ENCODE measurements around the gene CD82. TPM values are rescaled to one million over a fixed set of nuclear protein-coding genes. Genes with fewer than 3 reads are reported as not detected.

Gene CD82
- total RNA-seq, 1 donor = 22.0 TPM

DNA sequence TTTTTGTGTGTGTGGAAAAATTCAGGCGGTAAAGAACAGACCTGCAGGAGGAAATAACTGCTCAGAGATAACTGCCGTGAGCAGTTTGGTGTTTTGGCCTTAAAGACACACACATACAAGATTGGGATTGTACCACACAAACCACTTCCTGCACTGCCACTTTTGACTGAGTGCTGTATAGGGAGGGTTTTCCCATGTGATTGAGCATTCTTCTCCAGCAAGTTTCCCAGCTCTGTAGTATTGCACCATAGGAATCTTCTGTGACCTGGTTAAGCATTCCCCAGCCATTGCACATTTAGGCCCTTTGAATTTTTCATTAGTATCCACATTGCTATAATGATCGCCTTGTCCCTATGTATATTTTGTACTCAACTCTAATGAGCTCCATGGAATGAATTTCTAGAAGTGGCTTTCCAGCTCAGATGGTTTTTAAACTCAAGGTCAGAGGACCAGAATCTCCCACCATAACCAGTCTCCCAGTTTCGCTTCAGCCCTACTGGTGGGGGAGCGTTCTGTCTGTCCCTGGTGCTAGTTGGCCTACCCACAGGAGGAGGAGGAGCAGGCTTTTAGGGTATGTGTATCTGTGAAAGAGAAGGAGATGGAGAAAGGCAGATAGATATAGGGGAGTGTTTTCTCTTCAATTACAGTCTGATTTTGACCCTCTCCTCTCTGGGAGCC is 9.3 kb downstream of the CD82 start:
- Histone ChIP-seq H3K4me3 (ENCODE audit: low read length) (no peak overlapping the region), H3K4me1 (ENCODE audit: insufficient read depth, low read length) (peaks cover 91% of the 10 kb centered on the region), H3K9me3 (ENCODE audit: low read depth, low read length) (no peaks in the 10 kb centered on the region), H3K27me3 (ENCODE audit: insufficient read depth, low read length) (no peaks in the 10 kb centered on the region)

DNA sequence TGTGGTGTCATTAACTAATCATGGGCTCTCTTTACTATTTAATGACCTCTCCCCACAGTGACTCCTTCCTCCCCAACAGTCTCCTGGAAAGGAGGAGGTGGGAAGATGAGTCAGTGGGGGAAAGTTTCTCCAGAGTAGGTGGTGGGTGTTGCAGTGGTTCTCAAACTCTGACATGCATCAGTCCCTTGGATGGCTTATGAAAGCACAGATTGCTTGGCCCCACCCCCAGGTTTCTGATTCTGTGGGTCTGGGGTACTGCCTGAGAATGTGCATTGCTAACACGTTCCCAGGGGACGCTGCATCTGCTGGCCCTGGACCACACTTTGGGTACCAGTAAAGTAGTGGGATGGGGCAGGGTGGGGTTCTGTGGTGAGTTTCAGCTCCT is 9.8 kb downstream of the CD82 start:
- no peaks in the 10 kb centered on the region for H3K27me3 ChIP-seq (ENCODE audit: insufficient read depth, low read length)
- no peak overlapping the region for H3K4me3 ChIP-seq (ENCODE audit: low read length)
- no peaks in the 10 kb centered on the region for H3K9me3 ChIP-seq (ENCODE audit: low read depth, low read length)
- peaks cover 85% of the 10 kb centered on the region for H3K4me1 ChIP-seq (ENCODE audit: insufficient read depth, low read length)

GRCh38 chr11:44575962-44576361 is 10.5 kb downstream of the CD82 start:
- H3K4me1 ChIP-seq (ENCODE audit: insufficient read depth, low read length) = peaks cover 79% of the 10 kb centered on the region
- H3K4me3 ChIP-seq (ENCODE audit: low read length) = no peak overlapping the region

DNA sequence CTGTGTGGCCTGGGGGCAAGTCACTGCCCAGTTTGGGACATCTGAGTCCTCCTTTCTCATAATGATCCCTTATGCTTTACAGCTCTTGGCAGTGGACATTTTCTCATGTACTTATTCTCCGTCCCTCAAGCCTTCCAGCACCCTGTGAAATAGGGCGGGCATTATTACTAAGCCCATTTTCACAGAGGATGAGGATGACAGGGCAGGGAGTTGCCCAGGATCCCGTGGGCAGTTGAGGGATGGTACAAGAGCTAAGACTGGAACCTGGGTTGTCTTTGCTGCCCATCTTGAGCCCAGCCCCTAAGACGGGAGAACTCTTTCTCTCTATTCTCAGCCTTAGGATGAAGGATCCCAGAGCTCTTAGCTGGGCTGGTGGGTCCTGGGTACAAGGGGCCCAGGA is 11.2 kb downstream of the CD82 start:
- H3K9me3 ChIP-seq (ENCODE audit: low read depth, low read length) = no peaks in the 10 kb centered on the region
- no peaks in the 10 kb centered on the region for H3K27me3 ChIP-seq (ENCODE audit: insufficient read depth, low read length)
- H3K4me1 ChIP-seq (ENCODE audit: insufficient read depth, low read length) = peaks cover 72% of the 10 kb centered on the region
- no peak overlapping the region for H3K4me3 ChIP-seq (ENCODE audit: low read length)

More at GRCh38 chr11:44575962-44576361, 10.5 kb downstream of the CD82 start:
- no peaks in the 10 kb centered on the region for H3K9me3 ChIP-seq (ENCODE audit: low read depth, low read length)
- no peaks in the 10 kb centered on the region for H3K27me3 ChIP-seq (ENCODE audit: insufficient read depth, low read length)

GRCh38 chr11:44577231-44577830 is 11.9 kb downstream of the CD82 start:
- Histone ChIP-seq H3K4me3 (ENCODE audit: low read length) (no peak overlapping the region), H3K27me3 (ENCODE audit: insufficient read depth, low read length) (no peaks in the 10 kb centered on the region), H3K4me1 (ENCODE audit: insufficient read depth, low read length) (peaks cover 66% of the 10 kb centered on the region), H3K9me3 (ENCODE audit: low read depth, low read length) (no peaks in the 10 kb centered on the region)

DNA sequence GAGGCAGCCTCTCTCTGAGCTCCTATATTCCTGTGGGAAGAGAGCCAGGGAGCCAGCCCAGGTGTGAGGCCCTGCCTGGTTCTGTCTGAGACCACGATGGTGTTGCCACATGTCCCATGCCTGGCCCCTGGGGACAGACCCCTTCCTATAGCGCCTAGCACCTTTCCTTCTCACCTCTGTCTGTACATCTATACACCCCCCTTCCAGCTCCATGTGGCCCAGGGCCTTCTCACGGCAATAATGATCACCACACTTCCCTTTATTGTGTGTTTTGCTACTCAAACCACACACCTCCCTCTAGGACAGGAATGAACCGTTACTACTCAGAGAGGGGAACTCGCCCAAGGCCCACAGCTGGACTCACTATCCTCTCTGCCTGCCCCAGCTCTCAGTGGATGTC is 12.8 kb downstream of the CD82 start:
- Histone ChIP-seq H3K27me3 (ENCODE audit: insufficient read depth, low read length) (no peaks in the 10 kb centered on the region), H3K4me3 (ENCODE audit: low read length) (no peak overlapping the region), H3K4me1 (ENCODE audit: insufficient read depth, low read length) (peaks cover 58% of the 10 kb centered on the region), H3K9me3 (ENCODE audit: low read depth, low read length) (no peaks in the 10 kb centered on the region)

DNA sequence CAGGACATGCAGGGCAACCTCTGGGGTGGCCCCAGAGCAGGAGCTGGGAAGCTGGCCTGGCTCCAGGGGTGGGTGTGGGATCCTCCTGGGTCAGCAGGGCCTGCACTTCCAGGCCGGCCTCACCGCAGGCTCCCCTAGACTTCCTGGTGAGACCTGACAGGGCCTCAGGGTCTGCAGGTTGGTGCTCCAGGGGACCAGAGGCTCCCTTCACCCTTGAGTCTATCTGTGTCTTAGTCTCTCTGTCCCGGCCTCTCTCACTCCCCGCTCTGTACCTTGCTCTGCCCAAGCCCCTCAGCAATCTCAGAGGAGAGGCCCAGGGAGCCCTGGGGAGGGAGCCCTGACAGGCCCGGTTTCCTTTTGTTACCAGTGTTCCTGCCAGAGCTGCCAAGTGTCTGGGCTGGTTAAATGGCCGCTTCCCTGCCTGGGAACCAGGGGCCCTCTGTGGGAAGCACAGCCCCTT is 13.9 kb downstream of the CD82 start:
- Histone ChIP-seq H3K27me3 (ENCODE audit: insufficient read depth, low read length) (no peaks in the 10 kb centered on the region), H3K9me3 (ENCODE audit: low read depth, low read length) (no peaks in the 10 kb centered on the region), H3K4me3 (ENCODE audit: low read length) (no peak overlapping the region), H3K4me1 (ENCODE audit: insufficient read depth, low read length) (peaks cover 47% of the 10 kb centered on the region)

- Histone ChIP-seq H3K9me3 (ENCODE audit: low read depth, low read length) (no peaks in the 10 kb centered on the region), H3K27me3 (ENCODE audit: insufficient read depth, low read length) (no peaks in the 10 kb centered on the region), H3K4me3 (ENCODE audit: low read length) (no peak overlapping the region), H3K4me1 (ENCODE audit: insufficient read depth, low read length) (peaks cover 33% of the 10 kb centered on the region)
These were observed 15.2 kb downstream of the CD82 start for GRCh38 chr11:44580701-44581100.

DNA sequence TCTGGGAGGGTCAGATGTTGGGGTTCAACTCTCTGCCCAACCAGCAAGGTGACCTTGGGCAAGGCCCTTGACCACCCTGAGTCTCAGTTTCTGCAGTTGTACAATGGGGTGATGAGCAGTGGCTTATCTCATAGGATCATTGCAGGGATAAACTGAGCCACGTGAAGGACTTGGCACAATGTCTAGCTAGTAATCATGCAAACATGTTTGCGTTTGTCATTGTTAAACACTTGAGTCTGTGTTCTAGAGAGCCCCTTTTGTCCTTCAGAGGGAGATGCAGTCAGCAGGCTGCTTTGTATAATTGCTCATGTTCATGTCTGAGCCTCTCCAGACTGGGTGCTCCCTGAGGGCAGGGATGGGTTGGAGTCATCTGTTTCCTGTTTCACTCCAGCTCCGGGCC is 15.8 kb downstream of the CD82 start:
- peaks cover 28% of the 10 kb centered on the region for H3K4me1 ChIP-seq (ENCODE audit: insufficient read depth, low read length)
- H3K4me3 ChIP-seq (ENCODE audit: low read length) = no peak overlapping the region
- no peaks in the 10 kb centered on the region for H3K27me3 ChIP-seq (ENCODE audit: insufficient read depth, low read length)
- no peaks in the 10 kb centered on the region for H3K9me3 ChIP-seq (ENCODE audit: low read depth, low read length)

- Histone ChIP-seq H3K9me3 (ENCODE audit: low read depth, low read length) (no peaks in the 10 kb centered on the region), H3K4me1 (ENCODE audit: insufficient read depth, low read length) (peaks cover 12% of the 10 kb centered on the region), H3K27me3 (ENCODE audit: insufficient read depth, low read length) (no peaks in the 10 kb centered on the region), H3K4me3 (ENCODE audit: low read length) (no peak overlapping the region)
These were observed 17.3 kb downstream of the CD82 start for GRCh38 chr11:44582641-44583352.

DNA sequence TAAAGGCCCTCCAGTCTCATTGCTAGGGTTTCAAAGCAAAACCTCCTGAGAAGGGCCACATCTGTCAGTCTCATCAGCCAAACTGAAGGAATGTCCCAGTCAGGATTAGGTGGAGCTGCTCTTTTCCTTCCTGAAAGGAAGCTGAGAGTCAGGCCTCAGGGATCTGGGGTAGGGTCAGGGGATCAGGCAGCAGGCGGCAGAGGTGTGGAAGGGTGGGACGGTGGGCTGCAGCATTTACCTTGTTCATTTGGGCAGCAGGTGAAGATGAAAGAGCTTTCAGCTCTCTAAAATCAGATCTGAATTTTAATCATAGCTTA is 17.8 kb downstream of the CD82 start:
- Histone ChIP-seq H3K9me3 (ENCODE audit: low read depth, low read length) (no peaks in the 10 kb centered on the region), H3K4me3 (ENCODE audit: low read length) (no peak overlapping the region), H3K4me1 (ENCODE audit: insufficient read depth, low read length) (peaks cover 7% of the 10 kb centered on the region), H3K27me3 (ENCODE audit: insufficient read depth, low read length) (no peaks in the 10 kb centered on the region)

- H3K27me3 ChIP-seq (ENCODE audit: insufficient read depth, low read length) = no peaks in the 10 kb centered on the region
- H3K4me3 ChIP-seq (ENCODE audit: low read length) = no peak overlapping the region
- H3K4me1 ChIP-seq (ENCODE audit: insufficient read depth, low read length) = peaks cover under 1% of the 10 kb centered on the region
- H3K9me3 ChIP-seq (ENCODE audit: low read depth, low read length) = no peaks in the 10 kb centered on the region
These were observed 20.0 kb downstream of the CD82 start for GRCh38 chr11:44585421-44585820.

DNA sequence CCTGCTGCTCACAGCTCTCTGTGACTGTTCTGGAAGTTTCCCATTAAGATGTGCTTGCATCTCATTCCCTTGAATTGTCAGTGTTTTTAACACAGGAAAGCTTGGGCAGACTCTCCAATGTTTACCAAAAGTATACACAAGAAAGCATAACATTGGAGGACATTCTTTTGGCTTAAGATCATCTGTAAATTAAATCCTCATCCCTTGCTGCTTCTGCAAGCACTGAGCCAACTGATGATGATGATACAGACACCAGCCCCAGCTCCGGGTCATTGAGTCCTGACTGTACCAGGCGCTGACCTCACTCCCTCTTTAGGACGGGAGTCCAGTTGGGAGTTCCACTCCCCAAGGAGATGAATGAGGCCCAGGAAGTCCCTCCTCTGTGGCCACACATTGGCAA is 23.8 kb downstream of the CD82 start:
- H3K4me1 ChIP-seq (ENCODE audit: insufficient read depth, low read length) = peaks cover 26% of the 10 kb centered on the region
- no peaks in the 10 kb centered on the region for H3K9me3 ChIP-seq (ENCODE audit: low read depth, low read length)
- no peak overlapping the region for H3K4me3 ChIP-seq (ENCODE audit: low read length)
- H3K27me3 ChIP-seq (ENCODE audit: insufficient read depth, low read length) = no peaks in the 10 kb centered on the region

DNA sequence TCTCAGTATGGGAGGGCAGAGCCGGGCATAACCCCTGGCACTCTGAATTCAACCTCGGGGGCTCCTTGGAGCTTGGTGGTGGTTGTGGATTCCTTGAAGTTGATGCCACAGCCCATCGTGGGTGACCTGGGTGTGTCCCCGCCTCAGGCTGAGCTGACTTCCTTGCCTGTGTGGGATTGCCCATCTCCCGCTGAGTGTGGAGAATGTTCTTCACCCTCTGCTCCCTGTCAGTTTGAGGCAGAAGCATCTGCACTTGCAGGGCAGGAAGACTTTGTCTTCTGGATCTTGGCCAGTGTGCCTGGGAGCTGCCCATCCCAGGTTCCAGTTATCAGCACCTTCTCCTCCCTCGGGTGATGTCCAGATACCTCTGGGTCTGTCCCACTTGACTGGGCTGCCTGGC is 25.3 kb downstream of the CD82 start:
- Histone ChIP-seq H3K9me3 (ENCODE audit: low read depth, low read length) (no peaks in the 10 kb centered on the region), H3K4me3 (ENCODE audit: low read length) (no peak overlapping the region), H3K27me3 (ENCODE audit: insufficient read depth, low read length) (no peaks in the 10 kb centered on the region), H3K4me1 (ENCODE audit: insufficient read depth, low read length) (peaks cover 38% of the 10 kb centered on the region)

GRCh38 chr11:44591557-44591956 is 26.1 kb downstream of the CD82 start:
- Histone ChIP-seq H3K4me3 (ENCODE audit: low read length) (no peak overlapping the region), H3K27me3 (ENCODE audit: insufficient read depth, low read length) (no peaks in the 10 kb centered on the region), H3K4me1 (ENCODE audit: insufficient read depth, low read length) (peaks cover 46% of the 10 kb centered on the region), H3K9me3 (ENCODE audit: low read depth, low read length) (no peaks in the 10 kb centered on the region)

All from mononuclear cell (primary cell).